ENCODE measurements around the gene NATD1.

The NATD1 gene

GRCh38 chr17:21296097-21297025 is 43.2 kb upstream of the NATD1 start:
- H3K36me3 ChIP-seq (ENCODE audit: control insufficient read depth, insufficient read depth, low read length) = peaks cover 34% of the 10 kb centered on the region
- no peaks in the 10 kb centered on the region for H3K9me3 ChIP-seq (ENCODE audit: control insufficient read depth, low read length)
- no peak overlapping the region for H3K4me3 ChIP-seq (ENCODE audit: extremely low read depth, insufficient read depth, low read length, poor library complexity, severe bottlenecking)
- WGBS, 2 experiments (ENCODE audit: insufficient coverage in 2 of 2) = 79 to 80% methylated on average over 22 of the region's 22 CpGs
- H3K4me1 ChIP-seq (ENCODE audit: control insufficient read depth, insufficient read depth, low read length, poor library complexity, severe bottlenecking) = no peaks in the 10 kb centered on the region
- H3K27ac ChIP-seq (ENCODE audit: low read depth, low read length, severe bottlenecking) = no peak overlapping the region

GRCh38 chr17:21295036-21295952 is 42.1 kb upstream of the NATD1 start:
- Histone ChIP-seq H3K4me1 (ENCODE audit: control insufficient read depth, insufficient read depth, low read length, poor library complexity, severe bottlenecking) (no peaks in the 10 kb centered on the region), H3K9me3 (ENCODE audit: control insufficient read depth, low read length) (no peaks in the 10 kb centered on the region), H3K4me3 (ENCODE audit: extremely low read depth, insufficient read depth, low read length, poor library complexity, severe bottlenecking) (no peak overlapping the region), H3K36me3 (ENCODE audit: control insufficient read depth, insufficient read depth, low read length) (peaks cover 24% of the 10 kb centered on the region), H3K27ac (ENCODE audit: low read depth, low read length, severe bottlenecking) (no peak overlapping the region)
- WGBS, 2 experiments (ENCODE audit: insufficient coverage in 2 of 2) = 78 to 83% methylated on average over 17 to 19 of the region's 19 CpGs

GRCh38 chr17:21294321-21295035 is 41.3 kb upstream of the NATD1 start:
- no peak overlapping the region for H3K27ac ChIP-seq (ENCODE audit: low read depth, low read length, severe bottlenecking)

GRCh38 chr17:21293831-21294210 is 40.6 kb upstream of the NATD1 start:
- Histone ChIP-seq H3K9me3 (ENCODE audit: control insufficient read depth, low read length) (no peaks in the 10 kb centered on the region), H3K4me3 (ENCODE audit: extremely low read depth, insufficient read depth, low read length, poor library complexity, severe bottlenecking) (no peak overlapping the region), H3K4me1 (ENCODE audit: control insufficient read depth, insufficient read depth, low read length, poor library complexity, severe bottlenecking) (peaks cover 3% of the 10 kb centered on the region), H3K27ac (ENCODE audit: low read depth, low read length, severe bottlenecking) (no peak overlapping the region), H3K36me3 (ENCODE audit: control insufficient read depth, insufficient read depth, low read length) (peaks cover 11% of the 10 kb centered on the region)
- 69 to 70% methylated on average over 10 of the region's 10 CpGs for WGBS, 2 experiments (ENCODE audit: insufficient coverage in 2 of 2)

More at GRCh38 chr17:21294321-21295035, 41.3 kb upstream of the NATD1 start:
- Histone ChIP-seq H3K36me3 (ENCODE audit: control insufficient read depth, insufficient read depth, low read length) (peaks cover 18% of the 10 kb centered on the region), H3K9me3 (ENCODE audit: control insufficient read depth, low read length) (no peaks in the 10 kb centered on the region), H3K4me3 (ENCODE audit: extremely low read depth, insufficient read depth, low read length, poor library complexity, severe bottlenecking) (no peak overlapping the region), H3K4me1 (ENCODE audit: control insufficient read depth, insufficient read depth, low read length, poor library complexity, severe bottlenecking) (peaks cover 2% of the 10 kb centered on the region)
- WGBS, 2 experiments (ENCODE audit: insufficient coverage in 2 of 2) = 66 to 73% methylated on average over 12 of the region's 12 CpGs

- peaks cover 4% of the 10 kb centered on the region for H3K36me3 ChIP-seq (ENCODE audit: control insufficient read depth, insufficient read depth, low read length)
- 76 to 82% methylated on average over 16 to 20 of the region's 20 CpGs for WGBS, 2 experiments (ENCODE audit: insufficient coverage in 2 of 2)
- H3K4me1 ChIP-seq (ENCODE audit: control insufficient read depth, insufficient read depth, low read length, poor library complexity, severe bottlenecking) = peaks cover 8% of the 10 kb centered on the region
- no peak overlapping the region for H3K4me3 ChIP-seq (ENCODE audit: extremely low read depth, insufficient read depth, low read length, poor library complexity, severe bottlenecking)
- no peak overlapping the region for H3K27ac ChIP-seq (ENCODE audit: low read depth, low read length, severe bottlenecking)
- H3K9me3 ChIP-seq (ENCODE audit: control insufficient read depth, low read length) = no peaks in the 10 kb centered on the region
Observed at GRCh38 chr17:21292867-21293830, 39.9 kb upstream of the NATD1 start.

- Histone ChIP-seq H3K27ac (ENCODE audit: low read depth, low read length, severe bottlenecking) (no peak overlapping the region), H3K4me1 (ENCODE audit: control insufficient read depth, insufficient read depth, low read length, poor library complexity, severe bottlenecking) (peaks cover 21% of the 10 kb centered on the region), H3K36me3 (ENCODE audit: control insufficient read depth, insufficient read depth, low read length) (peaks cover 8% of the 10 kb centered on the region), H3K4me3 (ENCODE audit: extremely low read depth, insufficient read depth, low read length, poor library complexity, severe bottlenecking) (no peak overlapping the region), H3K9me3 (ENCODE audit: control insufficient read depth, low read length) (no peaks in the 10 kb centered on the region)
- WGBS, 2 experiments (ENCODE audit: insufficient coverage in 2 of 2) = 62 to 67% methylated on average over 12 of the region's 12 CpGs
Observed at GRCh38 chr17:21291862-21292261, 38.7 kb upstream of the NATD1 start.

GRCh38 chr17:21291357-21291756 is 38.1 kb upstream of the NATD1 start:
- 75% methylated on average over 10 of the region's 10 CpGs for WGBS, 2 experiments (ENCODE audit: insufficient coverage in 2 of 2)
- Histone ChIP-seq H3K36me3 (ENCODE audit: control insufficient read depth, insufficient read depth, low read length) (peaks cover 8% of the 10 kb centered on the region), H3K9me3 (ENCODE audit: control insufficient read depth, low read length) (no peaks in the 10 kb centered on the region), H3K4me1 (ENCODE audit: control insufficient read depth, insufficient read depth, low read length, poor library complexity, severe bottlenecking) (peaks cover 25% of the 10 kb centered on the region), H3K4me3 (ENCODE audit: extremely low read depth, insufficient read depth, low read length, poor library complexity, severe bottlenecking) (no peak overlapping the region), H3K27ac (ENCODE audit: low read depth, low read length, severe bottlenecking) (no peak overlapping the region)

GRCh38 chr17:21289902-21290571 is 36.8 kb upstream of the NATD1 start:
- peaks cover 29% of the 10 kb centered on the region for H3K4me1 ChIP-seq (ENCODE audit: control insufficient read depth, insufficient read depth, low read length, poor library complexity, severe bottlenecking)
- no peak overlapping the region for H3K4me3 ChIP-seq (ENCODE audit: extremely low read depth, insufficient read depth, low read length, poor library complexity, severe bottlenecking)
- peaks cover 8% of the 10 kb centered on the region for H3K36me3 ChIP-seq (ENCODE audit: control insufficient read depth, insufficient read depth, low read length)
- no peaks in the 10 kb centered on the region for H3K9me3 ChIP-seq (ENCODE audit: control insufficient read depth, low read length)
- no peak overlapping the region for H3K27ac ChIP-seq (ENCODE audit: low read depth, low read length, severe bottlenecking)
- 88 to 89% methylated on average over 15 to 18 of the region's 18 CpGs for WGBS, 2 experiments (ENCODE audit: insufficient coverage in 2 of 2)

- 86 to 97% methylated on average over 10 to 11 of the region's 11 CpGs for WGBS, 2 experiments (ENCODE audit: insufficient coverage in 2 of 2)
- H3K4me3 ChIP-seq (ENCODE audit: extremely low read depth, insufficient read depth, low read length, poor library complexity, severe bottlenecking) = no peak overlapping the region
- no peak overlapping the region for H3K27ac ChIP-seq (ENCODE audit: low read depth, low read length, severe bottlenecking)
- H3K36me3 ChIP-seq (ENCODE audit: control insufficient read depth, insufficient read depth, low read length) = peaks cover 8% of the 10 kb centered on the region
- H3K9me3 ChIP-seq (ENCODE audit: control insufficient read depth, low read length) = no peaks in the 10 kb centered on the region
- H3K4me1 ChIP-seq (ENCODE audit: control insufficient read depth, insufficient read depth, low read length, poor library complexity, severe bottlenecking) = peaks cover 29% of the 10 kb centered on the region
Observed at GRCh38 chr17:21289175-21289901, 36.1 kb upstream of the NATD1 start.
